Central memory CD4-positive, alpha-beta T cell (primary cell): ENCODE results near the gene PRELP.
"Not testable (repeated sequence)": the region's sequence is repeated elsewhere in the genome, so short reads cannot be mapped to it uniquely, and the experiment has no call there.

Experiments
- DNase-seq: peaks from one replicate; pipeline ENCODE4 v3.0.0; 2022
- total RNA-seq, 3 experiments: gene quantifications; one replicate each; lab custom pipeline; 2026; lab: John Stamatoyannopoulos, UW

PRELP gene
- 0 to 0.04 (median 0) reads per million in 3 experiments for total RNA-seq

DNA sequence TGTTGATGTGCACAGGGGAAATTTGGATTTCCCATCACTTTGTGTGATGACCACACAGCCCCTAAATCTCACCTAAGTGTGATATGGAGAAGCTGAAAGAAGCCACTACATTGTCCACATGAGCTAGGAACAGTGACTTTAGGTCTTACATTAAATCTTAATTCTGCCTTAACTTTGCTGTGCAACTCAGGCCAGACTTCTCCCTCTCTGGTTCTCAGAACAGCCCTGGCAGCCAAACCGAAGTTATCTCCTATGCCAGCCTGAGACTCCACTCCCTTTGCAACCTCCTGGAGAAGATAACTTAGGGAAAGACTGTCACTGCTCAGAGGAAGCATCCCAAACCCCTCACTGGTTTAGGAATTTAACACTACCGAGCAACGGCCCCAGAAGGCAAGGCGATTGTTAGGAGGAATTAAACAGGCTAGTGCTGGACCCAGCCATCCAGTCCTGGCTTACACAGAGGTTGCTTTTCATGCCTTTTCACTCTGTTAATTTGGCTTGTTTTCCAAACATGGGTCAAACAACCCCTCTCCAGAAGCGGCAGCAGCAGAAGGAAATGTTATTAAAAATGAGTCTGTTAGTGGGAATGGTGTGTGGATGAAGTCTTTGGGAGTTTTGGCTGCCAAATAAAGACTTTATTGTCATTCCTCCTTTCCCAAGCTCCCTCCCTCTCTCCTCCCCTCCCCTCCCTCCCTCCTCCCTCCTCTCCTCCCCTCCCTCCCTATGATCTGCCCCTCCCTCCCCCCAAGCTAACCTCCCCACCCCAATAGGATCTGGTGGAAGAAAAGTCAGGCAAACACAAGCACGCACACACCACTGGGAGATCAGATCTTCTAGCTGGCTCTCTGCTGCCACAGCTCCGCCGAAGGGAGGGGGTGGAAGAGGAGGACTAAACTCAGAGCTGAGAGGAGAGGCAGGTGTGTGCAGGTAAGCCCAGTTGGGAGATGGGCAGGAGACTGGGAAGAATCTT, at the start of gene PRELP:
Gene PRELP, plus strand, starts transcription at position 795 of the 970 bp plus-strand sequence. CDS start 7,379 bp downstream, outside the sequence.
- no peak for DNase-seq

- no peak for DNase-seq
These were observed 49.2 kb upstream of the PRELP start for GRCh38 chr1:203426366-203426765.

DNA sequence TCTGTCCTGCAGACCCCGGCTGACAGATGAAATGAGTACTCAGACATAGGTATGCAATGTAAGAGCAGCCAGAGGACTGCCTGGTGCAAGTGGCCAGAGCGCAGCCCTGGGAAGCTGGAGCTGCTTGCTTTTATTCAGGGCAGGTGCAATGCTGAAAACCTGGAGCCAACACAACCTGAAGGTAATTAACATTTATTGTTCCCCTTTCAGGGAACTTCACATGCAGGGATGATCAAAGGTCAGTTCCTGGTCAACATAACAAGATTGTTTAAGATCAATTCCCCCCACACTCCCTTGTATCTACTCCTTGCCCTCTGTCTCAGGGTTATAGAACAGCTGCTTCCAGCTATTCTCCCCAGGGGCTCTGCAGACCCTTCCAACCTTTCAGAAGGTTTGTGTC, 48.7 kb upstream of the PRELP start:
- no peak for DNase-seq

- no peak for DNase-seq
These were observed 48.2 kb upstream of the PRELP start for GRCh38 chr1:203427451-203427850.

- DNase-seq, result no peak
These were observed 46.5 kb upstream of the PRELP start for GRCh38 chr1:203428981-203429599.

DNA sequence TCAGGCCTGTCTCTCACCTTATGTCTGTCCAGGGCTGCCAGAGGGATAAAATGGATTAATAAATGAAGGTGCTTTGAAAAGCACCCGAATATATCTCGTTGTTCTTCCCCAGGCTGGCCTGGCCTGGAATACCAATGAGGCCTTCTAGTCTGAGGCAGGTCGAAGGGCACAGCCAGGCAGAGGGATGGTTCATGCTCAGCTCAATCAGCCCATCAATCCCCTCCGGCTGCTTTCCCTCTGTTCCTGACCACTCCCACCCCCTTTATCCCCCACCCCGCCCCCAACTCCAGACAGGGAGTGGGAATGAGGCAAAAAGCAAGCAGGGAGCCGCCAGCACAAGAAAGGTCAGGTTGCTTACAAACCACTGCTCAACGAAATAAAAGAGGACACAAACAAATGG, 40.0 kb upstream of the PRELP start:
- no peak for DNase-seq

- DNase-seq, result no peak
These were observed 37.8 kb upstream of the PRELP start for GRCh38 chr1:203437696-203438315.

- no peak for DNase-seq
These were observed 36.4 kb upstream of the PRELP start for GRCh38 chr1:203439131-203439730.

DNA sequence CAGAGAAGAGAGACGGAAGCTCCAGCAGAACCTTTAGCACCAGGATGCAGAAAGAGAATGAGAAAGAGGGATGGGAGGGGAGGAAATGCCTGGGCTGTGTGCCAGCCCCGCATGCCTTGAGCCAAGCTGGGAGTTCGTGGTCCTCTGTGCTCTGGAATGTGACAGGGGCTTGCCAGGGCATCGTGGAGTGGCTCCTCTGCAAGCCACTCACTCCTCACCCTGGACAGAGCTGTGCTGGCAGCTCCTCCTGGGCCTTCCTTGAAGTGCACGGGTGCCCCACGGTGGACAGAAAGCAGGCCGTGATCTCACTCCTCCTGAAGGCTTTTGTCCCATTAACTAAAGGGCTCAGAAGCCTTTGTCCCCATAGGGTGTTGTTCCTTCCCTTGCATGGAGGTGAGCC, 34.8 kb upstream of the PRELP start:
- no peak for DNase-seq

DNA sequence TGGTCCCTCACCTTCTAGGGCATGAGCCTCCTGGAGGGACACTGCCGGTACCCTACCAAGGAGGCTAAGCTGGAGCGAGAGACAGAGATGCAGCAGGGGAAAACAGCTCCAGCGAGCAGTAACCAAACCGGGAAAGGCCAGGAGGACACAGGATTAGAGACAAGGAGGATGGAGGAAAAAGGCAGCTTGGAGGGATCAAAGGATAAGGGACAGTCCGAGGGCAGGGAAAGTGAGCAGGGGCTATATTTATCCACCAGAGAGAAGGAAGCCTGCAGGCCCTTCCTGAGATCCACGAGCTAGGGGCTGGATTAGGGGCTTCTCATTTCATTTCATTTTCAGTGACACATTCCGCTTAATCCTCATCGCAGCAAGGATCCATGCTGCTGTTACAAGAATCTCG, 33.8 kb upstream of the PRELP start:
- DNase-seq, result no peak

GRCh38 chr1:203442821-203443220, 32.8 kb upstream of the PRELP start:
- no peak for DNase-seq

- no peak for DNase-seq
These were observed 32.3 kb upstream of the PRELP start for GRCh38 chr1:203443296-203443695.

DNA sequence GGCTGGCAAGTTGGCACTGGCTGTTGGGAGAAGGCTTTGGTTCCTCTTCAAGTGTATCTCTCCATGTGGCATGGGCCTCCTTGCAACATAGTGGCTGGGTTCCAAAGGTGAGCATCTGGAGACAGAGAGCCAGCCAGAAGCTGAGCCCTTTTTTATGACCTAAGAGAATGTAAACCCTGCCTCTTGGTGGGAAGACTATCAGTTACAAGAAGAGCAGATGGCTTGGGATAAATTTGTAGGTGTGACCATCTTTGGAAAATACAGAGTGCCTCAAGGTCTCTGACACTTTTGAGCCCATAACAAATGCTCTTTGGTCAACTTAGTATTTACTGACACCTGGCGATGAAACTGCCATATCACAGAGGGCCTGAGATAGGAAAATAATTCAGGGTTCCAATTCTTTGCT, 31.4 kb upstream of the PRELP start:
- no peak for DNase-seq

GRCh38 chr1:203447151-203447550, 28.5 kb upstream of the PRELP start:
- DNase-seq, result no peak

GRCh38 chr1:203447598-203447997, 28.0 kb upstream of the PRELP start:
- DNase-seq, result not testable (repeated sequence)

DNA sequence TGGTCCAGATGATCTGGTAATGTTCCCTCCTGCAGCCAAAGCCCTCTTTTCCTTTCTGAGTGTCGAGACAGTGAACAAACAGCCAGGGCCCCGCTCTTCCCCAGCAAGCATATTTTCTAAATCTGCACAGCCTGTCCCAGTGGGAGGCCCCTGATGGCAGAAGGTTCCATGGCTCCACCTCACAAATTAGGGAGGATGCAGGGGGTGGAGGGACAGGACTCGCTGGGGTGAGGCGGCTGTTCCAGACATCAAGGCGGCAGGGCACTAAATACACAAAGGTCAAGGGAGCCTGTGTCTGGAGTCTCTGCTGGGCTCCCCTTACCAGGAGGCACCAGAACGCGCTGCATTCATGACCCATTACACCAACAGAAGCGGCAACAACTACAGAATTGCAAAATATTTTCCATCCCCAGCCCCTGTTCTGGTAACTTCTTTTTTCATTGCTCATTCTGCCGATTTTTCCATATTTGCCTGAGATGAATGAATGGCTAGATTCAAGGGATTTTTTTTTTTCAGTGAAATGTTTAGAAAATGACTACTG, 27.0 kb upstream of the PRELP start:
- DNase-seq, result no peak

GRCh38 chr1:203450001-203450400, 25.6 kb upstream of the PRELP start:
- no peak for DNase-seq

DNA sequence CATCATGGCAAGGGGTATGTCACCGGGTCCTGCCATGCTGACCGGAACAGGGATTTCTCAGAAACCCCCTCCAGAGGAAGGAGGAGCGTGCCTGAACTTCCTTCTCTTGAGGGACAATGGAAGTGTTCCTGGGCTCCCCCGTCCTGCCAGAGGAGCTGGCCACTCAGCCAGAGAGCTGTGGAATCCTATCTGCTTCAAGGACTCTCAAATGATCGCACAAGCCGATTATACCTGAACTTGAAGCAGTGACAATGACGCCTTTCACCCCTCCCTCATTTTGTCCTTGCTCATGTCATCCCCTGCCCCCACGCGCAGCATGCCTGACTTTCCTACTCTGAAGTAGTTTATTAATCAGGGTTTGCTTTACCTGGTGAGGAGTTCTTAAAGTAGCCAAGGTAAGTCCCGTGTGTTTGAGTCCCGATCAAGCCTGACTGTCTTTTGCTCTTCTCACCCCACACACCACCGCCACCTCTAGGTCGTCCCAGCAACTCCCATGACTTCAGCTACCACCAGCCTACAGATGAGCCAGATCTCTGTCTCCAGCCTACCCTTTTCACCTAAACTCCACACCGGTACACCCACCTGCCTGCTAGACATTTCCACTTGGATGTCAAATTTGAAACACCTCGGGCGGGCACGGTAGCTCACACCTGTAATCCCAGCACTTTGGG, 25.0 kb upstream of the PRELP start:
- no peak for DNase-seq

- no peak for DNase-seq
These were observed 23.5 kb upstream of the PRELP start for GRCh38 chr1:203451836-203452784.

DNA sequence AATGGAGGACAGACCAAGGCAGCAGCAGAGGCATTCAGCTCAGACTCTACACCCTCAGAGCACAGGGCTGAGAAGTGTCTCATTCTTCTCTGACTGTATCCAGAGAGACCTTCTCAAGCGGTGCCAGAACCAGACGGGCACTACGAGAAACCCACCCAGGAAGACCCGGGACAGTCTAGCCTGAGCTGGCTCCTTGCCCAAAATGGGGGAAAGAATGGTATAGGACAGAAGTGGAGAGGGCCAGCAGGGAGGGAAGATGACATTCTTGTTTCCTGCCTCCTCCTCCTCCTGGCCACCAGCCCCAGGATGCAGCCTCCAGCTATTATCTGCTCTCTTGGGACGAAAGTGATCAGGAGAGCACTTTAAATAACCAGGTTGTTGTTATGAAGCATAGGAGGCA, 22.6 kb upstream of the PRELP start:
- DNase-seq, result no peak

GRCh38 chr1:203453616-203454015, 22.0 kb upstream of the PRELP start:
- no peak for DNase-seq
